ENCODE results near the gene HAND2. TPM values are rescaled to one million over a fixed set of nuclear protein-coding genes. Genes with fewer than 3 reads are reported as not detected.

Gene HAND2
- total RNA-seq, 4 donors from 2014 or later = 73.0 to 138 (median 128) TPM

- no peaks in the 10 kb centered on the region for H3K9me3 ChIP-seq
- H3K27ac ChIP-seq = peak overlapping the region; percentile 15 to 94 (median 86)
- peak overlapping the region; percentile 35 to 55 for H3K4me3 ChIP-seq
- TF ChIP-seq EP300 (IDR thresholded peaks at IDR 0.05) = no peak
- TF ChIP-seq POLR2AphosphoS5 (IDR thresholded peaks at IDR 0.05) = peak; percentile 76
- peak in 2 of 4 experiments; percentile 14 to 21 for TF ChIP-seq CTCF (IDR thresholded peaks at IDR 0.05)
- TF ChIP-seq POLR2A (IDR thresholded peaks at IDR 0.05) = peak; percentile 56 to 59
- peaks cover 39% of the 10 kb centered on the region for H3K27me3 ChIP-seq
- H3K36me3 ChIP-seq = peaks cover 0 to 8% of the 10 kb centered on the region in 2 donors
- peaks cover 0 to 47% (median 8%) of the 10 kb centered on the region in 3 donors for H3K4me1 ChIP-seq
- 18 to 19% methylated on average over 1 to 17 of the region's 72 CpGs for WGBS, 2 donors (ENCODE audit: low coverage in 1 of 2)
- peak; percentile 67 for ATAC-seq
These were observed 20.7 kb downstream of the HAND2 start for GRCh38 chr4:173509036-173510001.

GRCh38 chr4:173508386-173509035, 21.5 kb downstream of the HAND2 start:
- peaks cover 0 to 55% (median 8%) of the 10 kb centered on the region in 3 donors for H3K4me1 ChIP-seq
- WGBS, 2 donors (ENCODE audit: low coverage in 1 of 2) = 47 to 69% methylated on average over 8 to 12 of the region's 34 CpGs
- H3K27me3 ChIP-seq = peaks cover 48% of the 10 kb centered on the region
- no peak for ATAC-seq
- peaks cover 0 to 8% of the 10 kb centered on the region in 2 donors for H3K36me3 ChIP-seq
- peak overlapping the region in 3 of 4 donors; percentile 84 to 94 (median 88) for H3K27ac ChIP-seq
- H3K4me3 ChIP-seq = peak overlapping the region in 1 of 2 donors; percentile 55
- H3K9me3 ChIP-seq = no peaks in the 10 kb centered on the region
- TF ChIP-seq POLR2A (IDR thresholded peaks at IDR 0.05) (no peak), CTCF (IDR thresholded peaks at IDR 0.05) (no peak), POLR2AphosphoS5 (IDR thresholded peaks at IDR 0.05) (no peak), EP300 (IDR thresholded peaks at IDR 0.05) (no peak)

GRCh38 chr4:173507471-173508385, 22.3 kb downstream of the HAND2 start:
- TF ChIP-seq POLR2AphosphoS5 (IDR thresholded peaks at IDR 0.05) = no peak
- TF ChIP-seq EP300 (IDR thresholded peaks at IDR 0.05) = no peak
- TF ChIP-seq CTCF (IDR thresholded peaks at IDR 0.05) = no peak
- no peak for TF ChIP-seq POLR2A (IDR thresholded peaks at IDR 0.05)
- Histone ChIP-seq H3K4me1 (peaks cover 0 to 56% (median 8%) of the 10 kb centered on the region in 3 donors), H3K27ac (peak overlapping the region in 1 of 4 donors; percentile 88), H3K36me3 (peaks cover 0 to 8% of the 10 kb centered on the region in 2 donors), H3K9me3 (no peaks in the 10 kb centered on the region), H3K27me3 (peaks cover 52% of the 10 kb centered on the region), H3K4me3 (peak overlapping the region in 1 of 2 donors; percentile 55)
- 72 to 83% methylated on average over 15 to 21 of the region's 27 CpGs for WGBS, 2 donors (ENCODE audit: low coverage in 1 of 2)
- no peak for ATAC-seq

DNA sequence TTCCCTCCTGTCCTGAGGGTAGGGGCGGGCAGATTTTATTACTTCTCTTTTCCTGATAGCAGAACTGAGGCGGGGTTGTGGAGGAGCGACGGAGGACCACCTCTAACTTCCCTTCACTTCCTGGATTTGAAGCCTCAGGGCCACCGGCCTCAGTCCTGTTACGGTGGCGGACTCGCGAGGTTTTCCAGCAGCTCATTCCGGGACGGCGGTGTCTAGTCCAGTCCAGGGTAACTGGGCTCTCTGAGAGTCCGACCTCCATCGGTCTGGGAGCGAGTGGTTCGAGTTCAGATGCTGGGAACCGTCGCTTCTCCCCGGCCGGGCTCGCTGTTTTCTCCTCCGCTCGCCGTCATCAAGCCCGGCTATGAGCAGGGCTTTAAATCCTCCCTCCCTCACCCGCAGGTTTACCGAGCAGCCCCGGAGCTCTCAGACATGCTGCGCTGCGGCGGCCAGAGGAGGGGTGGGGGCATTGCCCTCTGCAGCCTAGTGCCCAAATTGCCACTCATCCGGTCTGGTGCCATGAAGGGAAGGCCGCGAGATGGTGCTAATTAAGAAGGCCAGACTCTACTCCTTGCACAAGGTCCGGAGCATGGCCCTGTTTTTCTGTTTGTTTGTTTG, 23.3 kb downstream of the HAND2 start:
- Histone ChIP-seq H3K4me3 (peak overlapping the region in 1 of 2 donors; percentile 25), H3K4me1 (peaks cover 0 to 56% (median 8%) of the 10 kb centered on the region in 3 donors)

More for the DNA sequence above, 23.3 kb downstream of the HAND2 start:
- Histone ChIP-seq H3K9me3 (no peaks in the 10 kb centered on the region), H3K27me3 (peaks cover 62% of the 10 kb centered on the region), H3K36me3 (peaks cover 0 to 8% of the 10 kb centered on the region in 2 donors), H3K27ac (peak overlapping the region in 2 of 4 donors; percentile 13 to 33)
- no peak for ATAC-seq
- 50 to 65% methylated on average over 7 to 15 of the region's 35 CpGs for WGBS, 2 donors (ENCODE audit: low coverage in 1 of 2)
- TF ChIP-seq EP300 (IDR thresholded peaks at IDR 0.05) = no peak
- no peak for TF ChIP-seq CTCF (IDR thresholded peaks at IDR 0.05)
- TF ChIP-seq POLR2AphosphoS5 (IDR thresholded peaks at IDR 0.05) = no peak
- no peak for TF ChIP-seq POLR2A (IDR thresholded peaks at IDR 0.05)
